Uterine smooth muscle cell (primary cell): ENCODE data around the gene GAB3. TPM values are rescaled to one million over a fixed set of nuclear protein-coding genes. Genes with fewer than 3 reads are reported as not detected.

ENCODE experiments used
- total RNA-seq: library from RNA; depleted of rRNA; stranded (reverse); fragments of >200 nt; gene quantifications from 2 replicates; pipeline ENCODE4 v1.2.3, GENCODE V29; 2014

GAB3 gene, protein sequence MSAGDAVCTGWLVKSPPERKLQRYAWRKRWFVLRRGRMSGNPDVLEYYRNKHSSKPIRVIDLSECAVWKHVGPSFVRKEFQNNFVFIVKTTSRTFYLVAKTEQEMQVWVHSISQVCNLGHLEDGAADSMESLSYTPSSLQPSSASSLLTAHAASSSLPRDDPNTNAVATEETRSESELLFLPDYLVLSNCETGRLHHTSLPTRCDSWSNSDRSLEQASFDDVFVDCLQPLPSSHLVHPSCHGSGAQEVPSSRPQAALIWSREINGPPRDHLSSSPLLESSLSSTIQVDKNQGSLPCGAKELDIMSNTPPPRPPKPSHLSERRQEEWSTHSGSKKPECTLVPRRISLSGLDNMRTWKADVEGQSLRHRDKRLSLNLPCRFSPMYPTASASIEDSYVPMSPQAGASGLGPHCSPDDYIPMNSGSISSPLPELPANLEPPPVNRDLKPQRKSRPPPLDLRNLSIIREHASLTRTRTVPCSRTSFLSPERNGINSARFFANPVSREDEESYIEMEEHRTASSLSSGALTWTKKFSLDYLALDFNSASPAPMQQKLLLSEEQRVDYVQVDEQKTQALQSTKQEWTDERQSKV
- total RNA-seq: 0.77 and 1.4 TPM in 2 replicates

DNA sequence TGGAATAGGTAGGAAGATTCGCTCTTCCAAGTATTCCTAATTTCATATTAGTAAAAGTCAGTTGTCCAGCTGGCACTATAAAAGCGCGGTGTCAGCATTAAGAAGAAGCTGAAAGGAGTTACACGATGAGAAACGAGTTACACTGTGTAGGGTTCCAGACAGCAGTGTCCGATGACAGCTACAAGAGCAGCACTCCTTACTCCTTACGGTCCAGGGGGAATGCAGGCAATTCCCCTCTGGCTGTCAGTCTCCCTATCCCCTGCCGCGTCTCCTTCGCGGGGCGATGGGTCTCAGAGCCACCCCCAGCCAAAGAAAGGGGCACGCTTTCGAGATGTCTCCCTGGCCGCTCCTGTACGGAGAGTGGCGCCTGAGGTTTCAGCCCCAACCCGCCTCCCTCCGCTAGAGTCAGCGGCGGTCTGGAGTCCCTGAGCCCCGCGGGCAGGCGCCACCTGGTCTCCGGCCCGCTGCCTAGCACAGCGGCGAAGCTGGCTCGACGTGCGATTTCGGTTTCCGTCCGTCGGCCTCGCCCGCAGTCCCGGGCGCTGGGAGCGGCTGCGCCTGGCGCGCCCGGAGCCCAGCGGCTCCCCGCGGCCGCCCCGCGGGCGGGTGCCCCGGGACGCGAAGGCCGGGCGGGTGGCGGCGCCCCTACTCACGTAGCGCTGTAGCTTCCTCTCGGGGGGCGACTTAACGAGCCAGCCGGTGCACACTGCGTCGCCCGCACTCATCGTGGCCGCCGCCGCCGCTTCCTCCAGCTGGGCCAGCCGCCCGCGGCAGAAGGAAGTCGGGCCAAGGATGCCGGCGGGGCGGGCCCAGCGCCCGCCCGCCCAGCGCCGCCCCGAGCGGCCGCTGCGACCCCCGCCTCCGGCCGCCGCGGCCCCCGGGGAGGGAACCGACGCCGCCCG lies at the start of gene GAB3:
TSS of gene GAB3 (minus strand) at position 777 of the 902 bp plus-strand sequence. CDS start at position 725, 52 bp downstream.

DNA sequence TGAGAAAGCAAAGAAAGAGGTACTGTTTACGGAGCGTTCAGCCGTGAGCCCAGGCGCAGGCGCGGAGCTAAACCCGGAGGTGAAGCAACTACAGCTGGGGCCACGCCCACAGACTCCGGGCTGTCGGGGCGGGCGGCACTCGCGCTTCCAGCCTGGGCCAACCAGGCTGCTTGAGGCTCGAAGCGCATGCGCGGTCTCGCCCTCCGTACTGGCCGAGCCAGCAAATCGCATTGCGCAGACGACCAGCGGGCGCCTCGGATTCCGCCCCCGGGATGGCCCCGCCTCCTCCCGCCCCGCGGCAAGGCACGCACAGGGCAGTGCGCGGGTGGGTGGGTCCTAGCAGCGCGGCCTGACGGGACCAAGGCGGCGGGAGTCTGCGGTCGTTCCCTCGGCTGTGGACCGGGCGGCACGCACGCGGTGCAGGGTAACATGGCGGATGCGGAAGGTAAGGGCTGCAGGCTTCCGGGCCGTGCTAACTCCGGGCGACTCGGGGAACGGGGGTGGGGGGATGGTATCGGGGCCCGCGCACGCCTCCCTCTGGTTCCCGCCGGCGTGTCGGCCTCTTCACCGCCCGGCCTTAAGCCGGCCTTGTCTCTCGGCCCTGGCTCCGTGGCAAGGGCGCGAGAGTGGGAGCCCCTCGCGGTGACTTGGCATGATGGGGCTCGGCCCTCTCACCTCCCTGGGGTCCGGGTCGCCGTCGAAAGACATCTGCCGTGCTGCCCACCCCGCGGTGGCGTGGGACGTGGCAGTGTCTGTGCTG lies 11.8 kb upstream of the GAB3 start, which contains the start of gene DKC1:
TSS of gene DKC1 (plus strand) at position 328 of the 760 bp plus-strand sequence. CDS start at position 430, 102 bp downstream.

DNA sequence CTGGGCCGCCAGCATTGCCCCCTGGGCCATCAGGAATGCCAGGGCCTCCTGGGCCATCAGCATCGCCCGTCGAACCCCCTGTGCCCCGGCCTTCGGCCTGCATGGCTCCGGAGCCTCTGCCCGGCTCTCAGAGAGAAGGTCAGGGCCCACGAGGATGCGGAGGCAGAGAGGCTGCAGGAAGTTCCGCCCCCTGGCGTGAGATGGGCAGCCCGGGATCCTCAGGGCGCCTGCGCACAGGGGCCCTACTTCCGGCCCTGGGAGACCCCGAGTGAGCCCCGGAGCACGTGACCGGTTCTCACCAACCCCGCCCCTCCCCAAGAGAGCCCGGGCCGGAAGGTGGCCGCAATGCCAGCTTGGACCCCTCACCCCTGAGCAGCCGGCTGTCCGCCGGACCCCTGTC lies 97.5 kb downstream of the GAB3 start, which contains the start of gene CTAG2:
TSS of gene CTAG2 (minus strand) at position 167 of the 400 bp plus-strand sequence. CDS start at position 103, 64 bp downstream.

Other genes starting within 250 kb of the GAB3 start
- gene FAM3A, start 234.8 kb downstream of the GAB3 start, total RNA-seq: 32.4 TPM in 2 replicates
- 62.4 and 81.9 TPM in 2 replicates for gene G6PD, start 204.2 kb downstream of the GAB3 start, total RNA-seq
- gene IKBKG, start 203.5 kb downstream of the GAB3 start, total RNA-seq: 17.5 and 18.7 TPM in 2 replicates
- not detected in 2 replicates for gene CTAG1A, start 165.9 kb downstream of the GAB3 start, total RNA-seq
- not detected in 2 replicates for gene CTAG1B, start 131.8 kb downstream of the GAB3 start, total RNA-seq
- gene CTAG2, start 97.5 kb downstream of the GAB3 start, total RNA-seq: not detected in 2 replicates
- 36.5 and 60.1 TPM in 2 replicates for gene DKC1, start 11.8 kb upstream of the GAB3 start, total RNA-seq
- gene MPP1, start 54.4 kb upstream of the GAB3 start, total RNA-seq: 15.2 and 18.8 TPM in 2 replicates
- not detected in 2 replicates for gene SMIM9, start 83.6 kb upstream of the GAB3 start, total RNA-seq
- 2.0 and 3.6 TPM in 2 replicates for gene F8A1, start 135.3 kb upstream of the GAB3 start, total RNA-seq